KOPT-K1 (cell line): ENCODE results near the gene MAGEA9B.
"Not testable (repeated sequence)": the region's sequence is repeated elsewhere in the genome, so short reads cannot be mapped to it uniquely, and the experiment has no call there.

Source experiments
- H3K27ac ChIP-seq: fragments of 200-600 bp; sonication (generic); 2 replicates; pipeline ENCODE4 v1.5.1; 2016; ENCODE audit warnings: antibody characterized with exemption, mild to moderate bottlenecking, low read depth, low read length; ENCODE audit not compliant: poor library complexity, severe bottlenecking
- H3K36me3 ChIP-seq: fragments of 200-600 bp; sonication (generic); 2 replicates; pipeline ENCODE4 v1.5.1; 2017; ENCODE audit warnings: antibody characterized with exemption, mild to moderate bottlenecking, low read length, moderate library complexity; ENCODE audit not compliant: insufficient read depth
- H3K9me3 ChIP-seq: fragments of 200-600 bp; sonication (generic); 2 replicates; pipeline ENCODE4 v1.5.1; 2017; ENCODE audit warnings: antibody characterized with exemption, low read length, mild to moderate bottlenecking; ENCODE audit not compliant: insufficient read depth, poor library complexity, severe bottlenecking

The MAGEA9B gene

GRCh38 chrX:149550454-149550853, 36.8 kb downstream of the MAGEA9B start:
- not testable (repeated sequence) for H3K9me3 ChIP-seq, H3K36me3 ChIP-seq, H3K27ac ChIP-seq

- H3K9me3 ChIP-seq, H3K36me3 ChIP-seq, H3K27ac ChIP-seq: not testable (repeated sequence)
Measured at GRCh38 chrX:149549701-149550100, 37.6 kb downstream of the MAGEA9B start, which contains the start of gene HSFX3. HSFX3 (minus strand) TSS chrX:149549924; CDS start chrX:149549852, 72 bp downstream.

GRCh38 chrX:149547782-149548181, 39.5 kb downstream of the MAGEA9B start:
- not testable (repeated sequence) for H3K9me3 ChIP-seq

GRCh38 chrX:149546962-149547361, 40.3 kb downstream of the MAGEA9B start:
- H3K27ac ChIP-seq, H3K36me3 ChIP-seq, H3K9me3 ChIP-seq: not testable (repeated sequence)

More at GRCh38 chrX:149547782-149548181, 39.5 kb downstream of the MAGEA9B start:
- not testable (repeated sequence) for H3K36me3 ChIP-seq, H3K27ac ChIP-seq

GRCh38 chrX:149545545-149546543, 41.4 kb downstream of the MAGEA9B start:
- H3K27ac ChIP-seq, H3K36me3 ChIP-seq, H3K9me3 ChIP-seq: not testable (repeated sequence)

- no peaks in the 10 kb centered on the region; the same call in 1 of the 2 replicates for H3K36me3 ChIP-seq
- peak overlapping the region; percentile 79 for H3K27ac ChIP-seq
- H3K9me3 ChIP-seq = no peaks in the 10 kb centered on the region
Measured at GRCh38 chrX:149541521-149542047, 45.7 kb downstream of the MAGEA9B start.

- H3K9me3 ChIP-seq = no peaks in the 10 kb centered on the region
- no peaks in the 10 kb centered on the region; the same call in 1 of the 2 replicates for H3K36me3 ChIP-seq
- peak within 1 kb of the TSS; percentile 84 for H3K27ac ChIP-seq
Measured at GRCh38 chrX:149540621-149541520, 46.4 kb downstream of the MAGEA9B start, which contains the start of gene EOLA1. EOLA1 (plus strand) TSS chrX:149541012; CDS start chrX:149545631, 4,619 bp downstream.

GRCh38 chrX:149540131-149540620, 47.1 kb downstream of the MAGEA9B start:
- peak overlapping the region; percentile 79 for H3K27ac ChIP-seq
- no peaks in the 10 kb centered on the region; the same call in 1 of the 2 replicates for H3K36me3 ChIP-seq

GRCh38 chrX:149539283-149540130, 47.8 kb downstream of the MAGEA9B start:
- no peaks in the 10 kb centered on the region for H3K36me3 ChIP-seq
- no peaks in the 10 kb centered on the region for H3K9me3 ChIP-seq
- peak overlapping the region; percentile 84 for H3K27ac ChIP-seq

More at GRCh38 chrX:149540131-149540620, 47.1 kb downstream of the MAGEA9B start:
- no peaks in the 10 kb centered on the region for H3K9me3 ChIP-seq

GRCh38 chrX:149537474-149537873, 49.8 kb downstream of the MAGEA9B start:
- not testable (repeated sequence) for H3K27ac ChIP-seq, H3K36me3 ChIP-seq, H3K9me3 ChIP-seq

- not testable (repeated sequence) for H3K27ac ChIP-seq
Measured at GRCh38 chrX:149534926-149535602, 52.2 kb downstream of the MAGEA9B start.

GRCh38 chrX:149533999-149534398, 53.3 kb downstream of the MAGEA9B start:
- H3K9me3 ChIP-seq, H3K27ac ChIP-seq, H3K36me3 ChIP-seq: not testable (repeated sequence)

More at GRCh38 chrX:149534926-149535602, 52.2 kb downstream of the MAGEA9B start:
- not testable (repeated sequence) for H3K36me3 ChIP-seq, H3K9me3 ChIP-seq

- H3K9me3 ChIP-seq, H3K27ac ChIP-seq, H3K36me3 ChIP-seq: not testable (repeated sequence)
Measured at GRCh38 chrX:149532868-149533267, 54.4 kb downstream of the MAGEA9B start.
